ENCODE data around the gene KSR2.
A peak's percentile ranks its signal among the peaks of the same experiment; 100 is the strongest.
"Not testable (repeated sequence)": the region's sequence is repeated elsewhere in the genome, so short reads cannot be mapped to it uniquely, and the experiment has no call there.

KSR2 gene

DNA sequence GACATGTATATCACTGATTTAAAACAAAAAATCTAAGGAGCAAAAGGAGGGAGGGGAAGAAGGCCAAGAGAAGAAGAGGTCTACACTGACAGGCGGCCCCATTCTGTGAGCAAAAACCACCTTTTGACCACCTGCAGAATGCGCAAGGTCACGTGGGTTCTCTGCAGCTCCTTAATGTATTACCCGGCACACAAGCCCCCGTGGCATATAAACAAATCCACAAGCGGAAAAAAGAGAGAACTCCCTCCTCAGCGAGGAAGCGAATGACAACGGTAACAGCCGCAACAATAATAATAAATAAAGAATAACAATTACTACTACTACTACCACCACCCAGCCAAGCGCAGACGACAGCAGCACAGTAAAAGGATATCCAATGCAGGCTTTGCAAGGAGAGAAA, 1.3 kb downstream of the KSR2 start:
- DNase-seq, result peak in 1 of 14 donors; percentile 58

DNA sequence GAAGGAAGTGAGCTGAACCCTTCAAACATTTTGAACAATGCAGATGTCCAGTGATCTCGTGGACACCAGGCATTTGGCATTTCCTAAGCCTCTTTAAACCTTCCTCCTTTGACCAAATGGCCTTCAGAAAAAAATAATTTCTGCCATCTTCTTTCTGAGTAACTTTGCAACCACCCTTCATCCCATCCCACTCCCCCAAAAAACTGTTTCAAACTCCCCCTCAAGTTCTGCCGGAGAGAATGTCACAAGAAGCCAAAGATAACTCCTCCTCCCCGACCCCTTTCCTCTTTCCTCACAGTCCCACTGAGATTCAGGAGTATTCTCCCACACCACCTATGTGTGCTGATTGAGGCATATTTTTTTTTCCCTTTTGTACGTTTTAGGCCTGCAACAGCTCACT, 1.7 kb downstream of the KSR2 start:
- peak in 1 of 14 donors; percentile 44 for DNase-seq

DNA sequence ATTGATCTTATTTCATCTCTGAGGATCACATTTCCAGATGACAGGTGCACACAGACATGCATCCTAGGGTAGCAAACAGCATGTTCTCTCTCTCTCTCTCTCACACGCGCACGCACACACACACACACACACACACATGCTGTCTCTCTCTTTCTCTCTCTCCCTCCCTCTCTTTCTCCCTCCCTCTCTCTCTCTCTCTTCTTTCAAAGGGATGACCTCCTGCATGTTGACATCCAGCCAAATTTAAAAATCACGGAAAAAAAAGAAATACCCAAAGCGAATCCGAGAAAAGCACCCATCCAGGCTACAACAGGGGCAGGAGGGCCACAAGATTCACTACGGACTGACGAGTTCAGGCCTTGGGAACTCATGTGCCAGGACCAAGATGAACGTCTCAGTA, 2.3 kb downstream of the KSR2 start:
- DNase-seq, result peak in 2 of 14 donors; percentile 2 to 69

DNA sequence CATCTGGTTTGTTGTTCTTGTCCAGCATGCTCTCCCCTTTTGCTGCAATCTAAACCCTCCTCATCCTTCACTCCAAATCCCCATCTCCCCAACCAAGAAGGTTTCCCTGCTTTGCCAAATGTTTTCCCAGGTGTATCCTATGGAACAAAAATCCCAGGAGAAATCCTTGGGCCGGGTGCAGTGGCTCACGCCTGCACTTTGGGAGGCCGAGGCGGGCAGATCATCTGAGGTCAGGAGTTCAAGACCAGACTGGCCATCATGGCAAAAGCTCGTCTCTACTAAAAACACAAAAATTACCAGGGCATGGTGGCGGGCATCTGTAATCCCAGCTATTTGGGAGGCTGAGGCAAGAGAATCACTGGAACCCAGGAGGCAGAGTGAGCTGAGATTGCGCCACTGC, 5.0 kb downstream of the KSR2 start:
- DNase-seq, result no peak

DNA sequence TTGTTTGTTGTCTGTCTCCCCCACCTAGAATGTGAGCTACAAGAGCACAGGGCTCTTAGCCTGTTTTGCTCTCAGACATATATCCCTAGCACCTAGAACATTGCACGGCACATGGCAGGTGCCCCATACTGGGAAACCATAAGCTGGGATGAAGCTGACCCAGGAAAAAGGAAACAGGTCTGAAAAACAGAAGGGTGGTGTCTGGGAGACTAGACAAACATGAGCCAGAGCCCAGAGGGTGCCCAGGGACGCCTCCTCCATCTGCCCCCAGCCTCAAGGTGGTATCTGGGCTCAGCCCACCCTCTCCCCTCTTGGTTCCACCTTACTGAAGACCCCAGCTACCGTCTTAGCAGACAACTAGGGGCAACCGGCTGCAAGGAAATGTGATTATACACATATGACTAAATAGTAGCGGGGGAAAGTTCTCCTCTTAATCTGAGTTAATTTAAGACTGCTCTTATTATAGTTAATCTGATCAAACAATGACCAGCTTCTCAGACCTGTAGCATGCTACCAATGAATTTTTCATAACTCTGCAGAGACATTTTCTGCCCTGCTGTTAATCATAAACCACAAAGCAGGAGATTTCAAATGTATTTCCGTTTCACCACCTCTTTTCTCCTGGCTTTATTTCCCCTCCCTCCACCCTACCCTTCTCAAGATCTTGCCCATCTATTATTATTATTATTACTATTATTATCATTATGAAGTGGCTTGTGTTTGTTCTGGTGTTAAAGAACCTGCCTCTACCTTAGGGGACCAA, 31.9 kb downstream of the KSR2 start:
- DNase-seq, result no peak

DNA sequence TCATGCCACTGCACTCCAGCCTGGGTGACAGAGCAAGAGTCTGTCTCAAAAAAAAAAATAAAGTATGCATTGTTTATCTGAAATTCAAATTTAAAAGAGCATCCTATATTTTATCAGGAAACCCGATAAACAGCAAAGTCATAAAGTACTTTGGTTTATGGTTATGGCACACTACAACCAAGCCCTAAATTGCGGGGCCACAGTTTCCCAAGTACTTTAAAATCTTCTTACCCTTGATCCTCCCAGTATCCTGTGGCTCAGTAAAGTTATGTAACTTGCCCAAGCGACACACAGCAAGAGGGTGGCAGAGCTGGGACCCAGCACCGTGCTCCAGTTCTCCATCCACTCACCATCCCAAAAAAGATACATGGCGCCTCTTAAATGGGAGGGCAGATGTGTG, 35.2 kb downstream of the KSR2 start:
- DNase-seq, result no peak

DNA sequence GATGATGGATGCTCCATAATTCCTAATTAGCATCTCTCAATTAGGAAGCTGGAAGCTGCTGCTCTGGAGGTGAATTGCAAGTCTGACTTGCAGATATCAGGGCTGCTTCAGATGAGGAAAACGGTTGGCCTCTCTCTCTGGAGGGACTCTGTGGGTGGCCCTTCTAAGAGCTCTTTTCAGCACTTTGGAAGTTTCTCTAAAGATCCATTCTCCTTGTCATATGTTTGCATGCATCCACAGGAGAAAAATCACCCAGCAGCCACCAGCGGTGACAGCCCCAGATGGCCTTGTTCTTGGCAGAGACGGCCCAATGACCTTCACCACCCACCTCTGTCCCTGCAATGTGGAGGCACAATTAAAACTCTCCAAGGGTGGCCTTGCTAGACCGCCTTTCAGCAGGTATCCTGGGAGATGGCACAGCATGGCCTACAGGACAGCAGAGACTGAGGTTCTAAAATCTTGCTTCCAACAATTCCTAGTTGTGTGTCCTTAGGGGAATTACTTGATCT, 42.3 kb downstream of the KSR2 start:
- no peak for DNase-seq

DNA sequence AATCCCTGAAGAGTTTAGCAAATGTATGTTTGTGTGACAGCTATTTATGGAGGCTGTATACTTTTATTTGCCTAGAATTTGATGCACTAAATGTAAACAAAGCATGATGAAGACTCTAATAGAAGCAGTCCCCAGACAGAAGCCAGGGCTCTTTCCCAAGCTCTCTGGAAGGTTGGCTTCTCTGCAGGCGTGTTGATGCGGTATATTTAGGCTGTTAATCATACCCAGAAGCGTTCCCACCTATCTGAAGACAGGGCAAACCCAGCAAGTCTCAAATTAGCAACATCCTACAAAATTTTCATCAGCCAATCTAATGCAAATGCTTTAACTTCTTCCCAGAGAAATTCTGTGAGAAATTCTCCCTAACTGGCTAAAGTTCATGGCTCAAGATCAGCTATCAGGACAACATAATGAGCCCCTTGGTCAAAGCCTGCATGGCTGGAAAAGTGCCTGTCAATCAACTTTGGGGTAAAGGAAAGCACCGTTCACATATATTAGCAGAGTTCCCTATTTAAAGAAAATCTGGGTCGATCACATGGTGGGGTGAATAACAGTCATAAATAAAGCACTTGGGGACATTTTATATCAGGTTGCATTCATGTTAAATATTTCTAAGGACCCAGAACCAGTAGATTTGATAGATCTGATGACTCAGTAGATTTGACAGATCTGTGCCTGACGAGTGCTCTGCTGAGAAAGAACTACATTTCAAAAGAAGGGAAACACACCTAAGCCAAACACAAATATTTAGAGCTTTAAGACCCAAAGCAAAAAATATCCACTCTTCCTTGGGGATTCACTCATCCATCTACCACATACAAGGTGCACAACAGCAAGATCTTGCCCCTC, 46.6 kb downstream of the KSR2 start:
- DNase-seq, result no peak

DNA sequence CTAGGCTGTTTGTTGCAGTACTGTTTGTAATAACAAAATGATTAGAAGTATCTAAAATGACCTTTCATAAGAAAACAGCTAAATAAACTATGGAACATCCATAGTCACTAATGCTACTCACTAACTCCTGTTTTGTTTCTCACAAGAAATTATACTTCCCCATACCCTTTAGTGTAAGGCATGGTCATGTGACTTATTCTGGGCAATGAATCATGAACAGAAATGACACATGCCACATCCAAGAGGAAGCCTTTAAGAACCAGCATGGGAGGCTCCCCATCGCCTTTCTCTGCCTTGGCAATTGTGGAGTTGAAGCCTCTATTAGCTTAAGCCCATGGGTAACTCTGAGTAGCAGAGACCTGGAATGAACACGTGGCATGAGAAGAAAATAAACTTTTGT, 49.3 kb downstream of the KSR2 start:
- no peak for DNase-seq

DNA sequence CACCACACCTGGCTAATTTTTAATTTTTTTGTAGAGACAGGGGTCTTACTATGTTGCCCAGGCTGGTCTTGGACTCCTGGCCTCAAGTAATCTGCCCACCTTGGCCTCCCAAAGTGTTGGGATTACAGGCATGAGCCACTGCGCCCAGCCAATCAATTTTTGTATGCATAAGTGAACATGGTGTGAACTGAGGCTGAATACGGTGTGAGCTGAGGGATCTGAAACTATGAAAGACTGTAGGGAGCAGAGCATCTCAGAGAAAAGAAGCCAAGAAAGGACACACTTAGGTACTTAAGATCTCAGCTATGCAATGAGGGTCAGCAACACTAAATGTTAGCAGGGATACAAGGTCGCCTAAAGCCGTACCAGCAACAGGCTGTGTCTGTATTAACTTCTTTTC, 54.1 kb downstream of the KSR2 start:
- no peak for DNase-seq

DNA sequence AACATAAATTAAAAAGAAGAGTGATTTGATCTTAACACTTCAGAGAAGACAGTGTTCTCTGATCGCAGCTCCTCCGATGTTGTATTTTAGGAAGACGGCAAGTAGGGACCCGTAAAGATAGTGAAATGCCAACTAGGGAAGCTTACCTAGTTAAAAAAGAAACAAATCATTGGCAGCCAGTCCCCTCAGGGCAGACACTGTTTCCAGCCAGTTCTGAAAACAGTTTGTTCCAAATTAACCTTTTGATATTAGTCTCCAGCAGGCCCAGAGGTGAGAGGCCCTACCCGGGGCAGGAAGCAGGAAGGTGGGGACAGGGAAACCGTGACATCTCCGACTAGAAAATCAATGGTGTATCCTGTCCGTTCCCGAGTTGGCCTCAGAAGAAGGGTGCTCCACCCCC, 56.0 kb downstream of the KSR2 start:
- no peak for DNase-seq

DNA sequence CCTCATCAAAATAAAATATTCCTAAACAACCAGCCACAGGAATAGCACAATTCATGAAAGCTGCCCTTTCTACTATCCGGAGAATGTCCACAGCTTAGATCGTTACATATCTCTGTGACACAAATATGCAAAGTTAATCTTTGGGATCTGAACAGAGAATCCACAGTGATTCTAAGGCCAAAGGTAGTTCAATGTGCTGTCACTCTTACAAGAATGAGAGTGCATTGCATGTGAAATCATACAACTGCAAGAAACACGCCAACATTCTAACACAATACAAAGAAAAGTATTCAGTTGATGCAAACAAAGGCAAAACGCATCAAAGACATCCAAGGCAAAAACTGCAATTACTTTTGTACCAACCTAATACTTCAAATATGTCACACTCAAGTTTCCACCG, 60.4 kb downstream of the KSR2 start:
- DNase-seq, result no peak

DNA sequence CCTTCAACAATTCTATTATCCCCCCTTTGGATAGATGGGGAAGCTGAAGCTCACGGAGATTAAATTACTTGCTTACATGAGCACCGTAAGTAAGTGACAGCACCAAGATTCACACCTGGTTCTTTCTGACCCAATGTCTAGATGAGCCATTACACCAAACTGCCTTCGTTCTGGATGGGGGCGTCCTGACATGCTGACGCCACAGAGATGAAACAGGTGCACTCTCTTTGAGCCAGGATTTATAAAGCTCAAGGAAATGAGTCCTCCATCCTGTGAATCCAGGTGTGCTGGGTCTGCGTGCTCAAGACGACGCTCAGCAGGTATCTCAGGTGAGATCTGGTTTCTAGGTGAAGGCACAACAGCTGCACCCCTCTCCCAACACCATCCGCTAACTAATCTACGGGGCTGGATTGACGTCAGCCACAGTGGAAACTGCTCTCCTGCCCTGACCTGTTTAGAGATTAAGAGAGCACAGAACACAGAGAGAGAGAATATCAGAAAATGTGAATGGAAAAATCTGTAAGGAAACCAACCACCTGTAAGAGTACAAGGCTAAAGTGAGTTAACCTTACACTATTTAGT, 61.6 kb downstream of the KSR2 start:
- DNase-seq, result no peak

DNA sequence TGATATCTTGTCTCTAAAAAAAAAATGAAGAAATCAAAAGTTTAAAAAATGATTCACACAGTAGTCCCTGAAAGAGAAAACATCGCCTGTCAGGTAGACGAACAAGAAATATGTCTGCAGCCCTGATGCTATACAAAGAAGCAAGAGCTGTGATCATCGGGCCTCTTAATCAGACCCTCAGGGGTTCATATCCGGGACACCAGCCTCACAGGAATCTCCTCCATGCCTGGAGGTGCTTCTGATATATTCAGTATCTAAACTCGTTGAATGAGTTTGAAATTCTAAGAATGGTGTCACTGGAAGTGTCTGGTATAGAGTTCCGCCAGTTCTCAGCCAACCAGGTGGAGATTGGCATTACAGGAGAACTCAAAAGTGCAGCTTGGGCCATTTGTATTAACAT, 64.7 kb downstream of the KSR2 start:
- DNase-seq, result no peak

DNA sequence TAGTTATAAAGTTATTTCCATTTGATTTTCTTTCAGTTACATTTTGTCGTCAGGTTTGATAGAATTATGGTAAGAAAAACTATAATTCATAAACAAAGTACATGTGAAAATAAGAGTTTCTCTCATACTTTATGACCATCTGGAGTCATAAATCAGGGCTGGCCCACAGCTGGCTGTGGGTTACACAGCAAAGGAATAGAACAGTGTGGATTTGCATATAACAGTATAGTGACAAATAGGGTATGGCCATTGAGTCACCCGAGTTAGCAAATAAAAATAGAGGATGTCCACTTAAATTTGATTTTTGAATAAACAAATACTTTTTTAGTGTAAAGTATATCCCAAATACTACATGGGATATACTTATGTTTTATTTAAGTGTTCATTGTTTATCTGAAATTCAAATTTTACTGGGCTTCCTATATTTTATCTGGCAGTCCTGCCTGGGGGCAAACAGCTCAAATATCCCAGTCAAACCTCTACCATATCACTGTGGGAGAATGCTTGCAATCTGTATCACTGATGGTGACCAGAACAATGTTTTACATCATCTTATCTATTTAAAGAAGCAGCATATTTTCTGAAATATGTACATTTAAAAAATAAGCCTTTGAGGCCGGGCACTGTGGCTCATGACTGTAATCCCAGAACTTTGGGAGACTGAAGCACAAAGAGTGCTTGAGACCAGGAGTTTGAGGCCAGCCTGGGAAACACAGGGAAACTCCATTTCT, 65.5 kb downstream of the KSR2 start:
- DNase-seq, result no peak

DNA sequence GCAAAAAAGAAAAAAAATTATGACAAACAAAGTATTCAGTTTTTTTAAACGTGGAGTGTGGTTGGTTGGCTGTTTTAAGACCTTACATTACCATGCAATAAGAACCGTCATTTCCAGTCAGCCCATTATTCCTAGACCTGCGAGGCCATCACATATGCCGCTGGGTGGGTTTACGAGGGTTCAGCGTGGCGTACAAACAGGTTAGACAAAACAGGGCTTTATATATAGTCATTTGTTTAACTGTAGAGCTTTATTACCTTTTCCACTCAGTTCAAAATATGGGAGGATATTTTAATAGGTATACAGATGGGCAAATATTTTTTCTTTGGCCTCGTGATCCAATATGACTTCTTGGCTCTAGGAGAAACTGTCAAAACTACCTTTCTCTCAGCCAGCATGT, 67.2 kb downstream of the KSR2 start:
- no peak for DNase-seq

DNA sequence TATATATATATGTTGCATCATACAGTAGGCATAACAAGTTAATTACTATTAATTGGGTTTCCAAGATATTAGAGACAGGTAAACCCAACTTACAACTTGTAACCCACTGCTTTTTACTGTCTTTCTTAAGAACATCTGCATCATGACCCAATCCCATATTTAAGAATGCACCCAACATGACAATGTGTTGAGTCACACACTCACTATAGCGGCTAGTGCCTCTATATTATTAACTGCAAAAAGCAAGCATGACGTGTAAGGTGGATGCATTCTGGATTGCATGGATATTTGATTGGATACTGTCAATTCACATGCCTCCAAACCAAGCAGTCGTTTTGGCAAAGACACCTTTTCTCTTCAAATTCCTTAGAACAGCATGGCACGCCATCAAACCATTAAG, 68.2 kb downstream of the KSR2 start:
- DNase-seq, result no peak

DNA sequence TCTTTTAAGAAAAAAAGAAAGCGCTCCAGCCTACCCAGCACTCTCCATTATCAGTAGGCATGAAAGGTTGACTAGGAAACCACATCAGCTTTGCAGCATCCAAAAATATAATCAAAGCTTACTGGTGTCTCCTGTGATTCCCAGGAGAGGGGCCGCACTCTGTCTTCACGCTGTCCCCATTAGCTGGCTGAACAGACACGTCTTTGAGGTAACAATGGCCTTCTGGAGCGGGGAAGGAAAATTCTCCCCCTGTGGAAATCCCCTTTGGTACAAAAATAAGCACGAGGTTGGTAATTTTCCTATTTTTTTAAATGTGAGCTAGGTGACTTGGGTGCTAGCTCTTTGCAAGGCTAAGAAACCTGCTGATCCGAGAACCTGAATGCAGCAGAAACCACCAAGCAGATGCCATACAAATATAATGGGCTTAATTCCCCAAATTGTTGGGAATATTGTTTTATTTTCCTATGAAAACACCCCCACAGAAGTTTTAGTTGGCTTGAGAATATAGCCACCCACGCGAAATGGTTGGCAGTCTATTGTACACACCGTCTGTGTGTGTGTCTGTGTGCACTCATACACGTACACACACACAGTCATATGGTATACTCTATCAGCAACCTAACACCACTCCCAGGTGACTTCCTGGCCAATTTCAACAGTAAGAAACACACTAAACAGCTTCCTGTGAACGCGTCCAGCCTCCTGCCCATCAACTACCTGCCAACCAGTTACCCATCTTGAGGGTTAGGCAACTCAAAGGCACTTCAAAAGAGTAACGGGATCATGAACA, 71.2 kb downstream of the KSR2 start:
- no peak for DNase-seq

DNA sequence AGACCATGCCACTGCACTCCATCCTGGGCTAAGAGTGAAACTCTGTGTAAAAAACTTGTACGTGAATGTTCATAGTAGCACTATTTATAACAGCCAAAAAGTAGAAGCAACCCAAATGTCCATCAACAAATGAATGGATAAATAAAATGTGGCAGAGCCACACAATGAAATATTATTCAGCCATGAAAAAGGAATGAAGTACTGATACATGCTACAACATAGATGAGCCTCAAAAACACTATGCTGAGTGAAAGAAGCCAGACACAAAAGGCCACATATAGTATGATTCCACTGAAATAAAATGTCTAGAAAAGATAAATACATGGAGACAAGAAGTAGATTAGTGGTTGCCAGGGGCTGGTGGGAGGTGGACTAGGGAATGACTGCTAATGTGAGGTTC, 72.8 kb downstream of the KSR2 start:
- DNase-seq, result no peak

DNA sequence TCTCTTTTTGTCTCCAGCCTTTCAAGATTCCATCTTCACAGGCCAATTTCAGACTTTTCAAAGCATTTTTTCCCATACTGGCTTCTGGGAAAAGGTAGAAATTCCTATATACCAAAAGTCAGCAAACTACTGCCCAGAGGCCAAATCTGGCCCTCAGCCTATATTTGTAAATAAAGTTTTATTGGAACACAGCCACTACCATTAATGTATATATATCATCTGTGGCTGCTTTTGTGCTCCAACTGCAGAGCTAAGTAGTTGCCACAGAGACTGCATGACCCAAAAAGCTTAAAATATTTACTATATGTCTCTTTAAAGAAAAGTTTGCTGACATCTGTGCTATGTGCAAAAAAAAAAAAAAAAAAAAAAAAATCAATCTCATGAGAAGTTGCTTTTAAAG, 76.3 kb downstream of the KSR2 start:
- DNase-seq, result no peak

DNA sequence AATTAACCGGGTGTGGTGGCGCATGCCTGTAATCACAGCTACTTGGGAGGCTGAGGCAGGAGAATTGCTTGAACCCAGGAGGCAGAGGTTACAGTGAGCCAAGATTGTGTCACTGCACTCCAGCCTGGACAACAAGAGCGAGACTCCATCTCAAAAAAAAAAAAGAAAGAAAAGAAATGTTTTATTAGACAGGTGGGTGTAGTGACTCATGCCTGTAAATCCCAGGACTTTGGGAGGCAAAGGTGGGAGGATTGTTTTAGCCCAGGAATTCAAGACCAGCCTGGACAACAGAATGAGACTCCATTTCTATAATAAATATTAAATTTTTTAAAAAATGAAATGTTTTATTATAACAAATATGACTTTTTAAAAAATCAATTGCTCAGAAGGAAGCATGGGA, 77.5 kb downstream of the KSR2 start:
- not testable (repeated sequence) for DNase-seq

DNA sequence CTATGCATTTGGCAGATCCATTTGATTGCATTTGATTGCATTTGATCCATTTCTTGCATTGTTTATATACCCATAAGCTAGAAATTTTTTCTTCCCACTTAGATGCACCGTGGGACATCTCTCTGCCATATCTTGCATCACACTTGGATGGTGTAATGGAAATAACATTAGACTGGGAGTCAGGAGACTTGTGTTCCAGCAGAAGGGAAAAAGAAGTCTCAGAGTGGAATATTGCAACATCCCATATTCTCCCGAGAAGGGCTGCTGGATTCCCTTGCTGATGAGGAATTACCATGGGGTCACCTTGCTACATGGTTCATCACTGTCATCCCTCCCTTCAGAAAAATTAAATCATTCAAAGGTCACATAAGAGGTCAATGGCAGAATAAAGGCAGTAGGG, 78.1 kb downstream of the KSR2 start:
- no peak for DNase-seq

Data from C1 segment of cervical spinal cord (tissue), 14 donors.